ENCODE results near the gene FGGY.

The FGGY gene

DNA sequence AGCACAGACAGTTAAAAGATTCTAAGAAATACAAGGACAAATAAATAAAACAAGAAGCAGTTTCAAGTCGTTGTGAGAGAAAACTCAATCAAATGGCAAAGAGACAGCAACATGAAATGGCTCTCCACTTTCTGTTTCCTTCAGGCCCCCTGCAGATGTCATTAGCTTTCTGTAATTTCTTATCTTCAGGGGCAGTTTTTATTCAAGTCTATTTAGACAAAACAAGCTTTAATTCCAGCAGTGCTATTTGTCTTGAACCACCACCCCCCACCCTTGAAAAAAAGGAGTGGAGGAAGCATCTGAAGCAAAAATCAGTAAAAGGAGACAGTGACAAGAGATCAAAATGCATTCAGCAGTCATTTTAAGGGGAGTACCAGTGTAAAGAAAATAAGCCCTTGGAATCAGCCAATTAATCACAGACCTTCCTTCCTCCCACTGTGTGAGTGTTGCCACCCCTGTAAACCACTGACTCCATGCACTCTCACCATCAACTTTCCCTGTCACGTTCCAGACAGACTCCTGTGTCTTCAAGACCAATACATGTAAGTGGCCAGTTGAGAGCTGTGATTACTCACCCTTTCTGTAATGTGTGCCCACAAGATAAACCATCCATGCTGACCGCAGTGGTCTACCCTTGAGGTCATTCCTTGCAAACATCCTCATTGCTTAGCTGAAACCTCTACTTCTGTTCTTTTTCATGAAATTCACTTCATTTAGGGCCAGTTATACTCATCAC lies 381.8 kb downstream of the FGGY start:
- DNase-seq (ENCODE audit: low spot score), result no peak

DNA sequence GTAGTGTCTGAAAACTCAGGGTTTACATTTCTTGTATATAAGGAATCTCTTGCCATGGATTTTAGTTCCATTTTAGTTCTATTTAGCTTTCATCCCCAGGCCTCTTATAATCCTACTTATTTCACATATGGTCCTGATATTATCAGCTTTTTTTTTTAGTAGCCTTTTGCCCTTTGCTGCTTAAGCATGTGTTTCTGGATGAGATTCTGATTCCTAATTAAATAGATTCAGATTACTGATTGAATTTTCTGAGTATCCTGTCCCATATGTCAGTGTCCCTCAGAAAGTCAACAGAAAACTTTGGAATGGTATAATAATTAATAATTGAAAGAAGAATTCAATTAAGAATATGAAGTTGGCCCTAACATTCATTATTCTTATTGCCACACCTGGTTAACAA lies 383.1 kb downstream of the FGGY start:
- DNase-seq (ENCODE audit: low spot score), result no peak

DNA sequence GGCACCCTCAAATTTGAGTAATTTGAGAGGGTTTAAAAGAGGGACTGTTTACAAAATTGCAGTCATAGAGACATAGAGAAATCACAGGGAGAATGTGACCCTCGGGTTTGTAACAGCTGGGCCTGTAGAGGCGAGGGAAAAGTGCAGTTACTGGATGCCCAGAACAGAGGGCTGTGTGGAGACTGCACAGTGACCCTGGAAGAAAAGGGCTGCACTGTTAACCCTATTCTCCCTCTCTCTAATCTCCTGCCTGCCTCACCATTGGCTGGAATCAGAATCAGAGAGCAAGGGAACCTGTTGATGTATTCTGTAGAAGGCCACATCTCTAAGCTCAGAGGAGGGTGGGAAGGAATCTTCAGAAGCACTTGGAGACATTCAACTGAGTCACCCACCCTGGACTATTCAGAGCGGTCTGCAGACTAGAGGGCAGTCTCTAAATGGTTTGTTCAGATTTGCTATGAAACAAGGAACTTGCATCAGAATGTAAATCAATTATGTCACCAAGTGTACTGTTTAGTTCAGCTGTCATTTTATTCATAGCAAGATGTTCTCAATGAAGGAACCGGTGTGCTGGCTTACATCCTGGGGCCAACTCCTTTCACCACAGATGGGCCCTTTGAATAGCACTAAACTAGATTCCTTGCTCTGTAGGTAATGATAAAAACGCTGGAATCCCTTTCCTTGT lies 385.6 kb downstream of the FGGY start:
- DNase-seq (ENCODE audit: low spot score), result no peak

DNA sequence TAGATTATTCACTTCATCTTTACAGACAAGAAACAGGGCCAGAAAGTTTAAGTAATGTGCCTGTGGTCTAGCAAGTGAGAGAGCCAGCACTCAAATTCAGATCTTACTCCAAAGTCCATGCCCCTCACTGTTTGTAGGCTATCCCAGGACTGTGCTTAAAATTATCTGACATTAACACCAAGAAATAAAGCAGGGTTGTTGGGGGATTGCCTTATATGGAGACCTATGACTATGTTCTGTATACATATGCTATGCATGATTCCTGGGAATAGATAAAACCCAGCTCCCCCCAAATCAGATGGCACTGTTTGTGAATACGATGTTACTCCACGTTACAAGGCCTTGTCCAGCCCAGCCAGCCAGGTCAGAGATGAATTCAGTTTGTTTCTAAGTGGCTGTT lies 386.3 kb downstream of the FGGY start:
- no peak for DNase-seq (ENCODE audit: low spot score)

- DNase-seq (ENCODE audit: low spot score), result no peak
Measured at GRCh38 chr1:59684698-59685097, 387.8 kb downstream of the FGGY start.

DNA sequence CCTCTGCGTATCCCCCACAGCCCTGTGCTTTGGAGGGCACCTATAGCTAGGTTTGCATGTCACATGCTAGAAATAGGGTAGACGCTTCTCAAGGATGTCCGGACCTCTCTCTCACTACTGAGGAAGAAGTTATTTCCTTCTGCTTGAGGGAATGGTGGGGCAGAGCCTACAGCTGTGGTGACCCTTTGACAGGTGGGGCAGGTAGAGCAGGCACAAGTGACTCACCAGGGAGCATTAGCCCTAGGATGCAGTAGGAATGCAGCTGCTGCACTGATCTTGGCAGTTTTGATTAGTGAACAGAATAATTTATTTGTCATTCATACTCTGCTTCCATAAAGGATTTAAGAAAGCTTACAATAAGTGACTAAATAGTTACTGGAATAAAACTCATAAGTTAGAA lies 388.2 kb downstream of the FGGY start:
- no peak for DNase-seq (ENCODE audit: low spot score)

GRCh38 chr1:59685666-59686065 lies 388.8 kb downstream of the FGGY start:
- no peak for DNase-seq (ENCODE audit: low spot score)

GRCh38 chr1:59686170-59686569 lies 389.3 kb downstream of the FGGY start:
- DNase-seq (ENCODE audit: low spot score), result no peak

DNA sequence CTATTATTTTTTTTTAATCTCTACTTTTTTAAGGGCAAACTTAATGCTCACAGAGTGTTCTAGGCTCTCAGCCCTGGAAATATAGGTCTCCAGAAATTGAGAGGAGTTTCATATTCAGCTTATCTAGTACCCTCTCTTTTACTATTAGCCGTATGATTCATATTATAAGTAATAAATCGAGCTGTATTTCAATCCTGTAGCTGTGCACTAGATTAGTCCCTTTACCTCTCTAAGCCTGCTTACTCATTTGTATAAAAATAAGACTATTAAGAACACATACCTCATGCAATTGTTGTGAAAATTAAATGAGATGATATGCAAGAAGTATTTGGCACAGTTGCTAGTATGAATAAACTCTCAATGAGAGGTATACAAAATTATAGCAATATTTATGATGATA lies 389.7 kb downstream of the FGGY start:
- DNase-seq (ENCODE audit: low spot score), result no peak

- no peak for DNase-seq (ENCODE audit: low spot score)
Measured at GRCh38 chr1:59687081-59687480, 390.2 kb downstream of the FGGY start.

DNA sequence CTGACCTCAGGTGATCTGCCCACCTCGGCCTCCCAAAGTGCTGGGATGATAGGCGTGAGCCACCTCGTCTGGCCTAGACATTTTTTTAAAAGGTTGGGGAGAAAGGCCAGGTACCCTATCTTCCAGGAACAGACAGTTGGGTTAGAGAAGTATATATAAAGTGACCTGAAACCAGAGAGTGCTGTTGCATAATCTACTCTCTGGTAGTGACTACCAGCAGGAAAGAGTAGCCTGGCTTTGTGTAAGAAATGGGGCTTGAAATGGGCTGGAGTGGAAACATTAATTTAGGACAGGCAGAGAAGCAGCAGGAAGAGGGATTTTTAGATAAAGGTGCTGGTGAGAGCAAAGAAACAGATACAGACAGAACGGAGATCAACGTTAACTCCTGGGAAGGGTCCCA lies 392.1 kb downstream of the FGGY start:
- DNase-seq (ENCODE audit: low spot score), result no peak

GRCh38 chr1:59689730-59690129 lies 392.8 kb downstream of the FGGY start:
- DNase-seq (ENCODE audit: low spot score), result no peak

DNA sequence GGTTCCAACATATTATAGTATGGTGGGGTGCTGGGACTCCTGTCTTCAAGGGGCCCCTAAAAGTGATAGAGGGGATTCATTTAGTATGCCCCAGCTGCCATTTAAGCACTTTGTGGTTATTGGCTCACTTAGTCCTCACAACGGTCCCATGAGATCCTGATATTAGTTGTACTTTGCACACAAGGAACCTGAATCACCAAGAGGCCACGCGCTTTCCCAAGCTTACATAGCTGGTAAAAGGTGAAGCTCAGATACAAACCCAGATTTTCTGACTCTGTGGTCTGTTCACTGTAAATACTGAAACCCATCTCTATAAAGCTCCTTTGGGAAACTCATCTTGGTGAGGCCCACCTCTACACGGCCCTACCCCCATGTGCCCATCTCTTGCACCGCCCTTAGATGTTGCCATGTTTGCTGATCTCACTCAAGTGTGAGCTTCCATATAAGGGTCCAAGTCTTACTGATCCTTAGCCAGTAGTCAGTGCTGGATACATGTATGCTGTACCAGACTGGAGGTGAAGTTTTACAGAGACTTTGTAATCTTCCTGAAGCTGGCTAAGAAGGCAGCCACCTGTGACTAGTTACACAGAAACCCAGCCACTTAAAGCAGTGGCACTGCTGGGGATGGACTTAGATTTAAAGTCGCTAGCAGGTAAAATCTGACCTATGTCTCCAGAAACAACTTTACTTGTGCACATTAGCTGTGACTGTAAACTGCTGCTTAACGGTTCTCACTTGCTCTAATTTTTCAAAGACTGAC lies 393.5 kb downstream of the FGGY start:
- DNase-seq (ENCODE audit: low spot score), result no peak

GRCh38 chr1:59691261-59691660 lies 394.4 kb downstream of the FGGY start:
- no peak for DNase-seq (ENCODE audit: low spot score)

DNA sequence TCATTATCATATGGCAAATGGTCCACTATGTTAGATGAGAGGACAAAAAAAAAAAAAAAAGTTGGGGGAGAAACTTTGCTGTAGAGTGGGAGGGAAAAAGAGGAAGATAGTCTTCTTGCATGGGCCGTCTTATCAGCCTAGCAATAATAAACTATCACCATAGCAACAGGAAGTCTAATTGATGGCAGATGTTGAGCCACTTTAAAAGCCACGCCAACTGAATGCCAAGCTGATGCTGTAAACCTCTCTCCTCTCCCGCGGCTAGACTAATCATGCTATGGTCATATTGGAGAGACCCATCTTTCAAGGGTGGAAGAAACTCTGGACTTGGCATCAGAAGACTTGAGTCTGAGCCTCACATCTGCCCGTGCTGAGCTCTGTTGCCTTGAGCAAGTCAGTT lies 395.7 kb downstream of the FGGY start:
- DNase-seq (ENCODE audit: low spot score), result no peak

DNA sequence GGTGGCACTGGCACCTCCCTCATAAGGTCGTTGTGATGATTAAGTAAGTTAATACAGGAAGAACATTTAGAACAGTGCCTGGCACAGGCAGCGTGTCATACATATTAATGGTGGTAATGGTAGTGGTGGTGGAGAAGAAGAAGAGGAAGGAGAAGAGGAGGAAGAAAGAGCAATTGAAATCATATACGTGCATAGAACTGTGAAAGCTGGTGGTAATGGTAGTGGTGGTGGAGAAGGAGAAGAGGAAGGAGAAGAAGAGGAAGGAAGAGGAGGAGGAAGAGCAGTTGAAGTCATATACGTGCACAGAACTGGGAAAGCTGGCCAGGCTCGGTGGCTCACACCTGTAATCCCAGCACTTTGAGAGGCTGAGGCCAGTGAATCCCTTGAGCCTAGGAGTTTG lies 396.5 kb downstream of the FGGY start:
- DNase-seq (ENCODE audit: low spot score), result no peak

DNA sequence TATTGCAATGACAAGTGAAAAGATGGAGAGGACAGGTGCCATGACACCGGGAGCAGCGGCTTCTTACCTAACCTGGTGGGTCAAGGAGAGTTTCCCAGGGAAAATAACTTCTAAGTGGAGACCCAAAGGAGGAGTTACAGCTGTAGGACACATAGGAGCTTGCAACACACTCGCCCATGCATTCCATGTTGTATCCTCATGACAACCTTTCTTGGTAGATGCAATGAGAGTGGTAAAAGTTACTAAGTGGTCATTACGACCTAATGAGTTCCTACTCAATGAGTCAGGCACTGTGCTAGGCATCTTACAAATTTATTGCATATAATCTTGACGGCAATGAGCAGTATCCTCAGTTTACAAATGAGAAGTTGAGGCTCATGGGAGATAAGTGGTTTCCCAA lies 398.4 kb downstream of the FGGY start:
- no peak for DNase-seq (ENCODE audit: low spot score)

DNA sequence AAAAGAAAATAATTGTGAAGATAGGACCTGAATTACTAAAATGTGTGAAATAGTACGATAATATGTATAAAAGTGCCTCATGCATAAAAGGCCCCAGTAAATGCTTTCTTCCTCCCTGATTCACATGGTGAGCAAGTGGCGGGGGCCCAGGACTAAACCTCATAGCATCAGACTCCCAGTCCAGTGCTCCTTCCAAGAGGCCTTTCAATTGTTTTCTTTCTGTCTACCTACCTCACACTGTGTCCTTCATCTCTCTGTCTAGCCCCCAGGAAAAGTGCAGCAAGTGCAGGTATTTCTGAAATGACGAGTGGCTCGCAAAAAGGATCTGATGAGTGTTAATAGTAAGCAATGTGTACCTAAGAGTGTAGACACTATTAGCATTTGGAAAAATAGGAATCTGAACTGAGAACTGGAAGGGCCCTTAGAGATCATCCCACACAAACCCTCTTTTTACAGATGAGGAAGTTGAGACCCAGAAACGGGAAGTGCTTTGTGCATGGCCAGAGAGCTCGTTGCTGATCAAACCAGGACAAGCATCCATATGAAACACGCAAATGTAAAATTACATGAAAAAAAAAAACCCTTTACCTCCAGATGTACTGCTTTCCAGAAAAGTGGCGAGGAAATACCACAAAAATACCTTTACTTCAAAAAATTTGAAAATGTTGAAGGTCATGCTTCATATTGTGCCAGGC lies 399.7 kb downstream of the FGGY start:
- no peak for DNase-seq (ENCODE audit: low spot score)

DNA sequence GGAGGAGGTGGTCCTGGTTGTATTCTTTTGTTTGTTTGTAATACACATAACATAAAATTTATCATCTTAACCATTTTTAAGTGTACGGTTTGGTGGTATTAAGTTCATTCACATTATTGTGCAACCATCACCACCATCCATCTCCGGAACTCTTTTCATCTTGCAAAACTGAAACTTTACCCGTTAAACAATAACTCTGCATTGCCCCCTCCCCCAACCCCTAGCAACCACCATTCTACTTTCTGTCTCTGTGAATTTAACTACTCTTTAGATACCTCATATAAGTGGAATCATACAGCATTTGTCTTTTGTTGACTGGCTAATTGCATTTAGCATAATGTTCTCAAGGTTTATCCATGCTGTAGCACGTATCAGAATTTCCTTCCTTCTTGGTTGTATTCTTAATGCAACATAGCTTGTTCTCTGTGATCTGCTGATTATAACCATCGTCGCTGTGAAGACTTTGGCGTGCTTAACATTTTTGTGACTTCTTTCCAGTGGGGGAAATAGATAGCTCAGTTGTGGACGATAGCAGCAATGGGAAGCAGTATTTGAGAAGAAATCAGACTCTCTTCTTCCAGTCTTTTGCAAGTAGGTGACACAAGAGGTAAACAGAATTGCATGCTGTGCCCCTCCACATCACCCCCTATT lies 400.4 kb downstream of the FGGY start:
- DNase-seq (ENCODE audit: low spot score), result peak; percentile 9

GRCh38 chr1:59698386-59698785 lies 401.5 kb downstream of the FGGY start:
- no peak for DNase-seq (ENCODE audit: low spot score)

GRCh38 chr1:59699227-59699847 lies 402.4 kb downstream of the FGGY start:
- peak; percentile 62 for DNase-seq (ENCODE audit: low spot score)

- no peak for DNase-seq (ENCODE audit: low spot score)
Measured at GRCh38 chr1:59701376-59701775, 404.5 kb downstream of the FGGY start.

Measured in CD4-positive, alpha-beta T cell treated with Interleukin-2 at 100 ng/mL for 4 hours (primary cell).